Endothelial cell of umbilical vein (primary cell): Measurements from ENCODE around the gene DDX25. TPM values are rescaled to one million over a fixed set of nuclear protein-coding genes. Genes with fewer than 3 reads are reported as not detected.

Experiments
- BruUV-seq: library from RNA; stranded (reverse); fragments of 400-500 nt; replicated peaks from 2 replicates; lab custom pipeline; 2021; lab: Mats Ljungman, UMichigan
- CTCF ChIA-PET: fragments of 300-600, 350-600 bp; sonication (Branson Sonifier 250); formaldehyde crosslinking; loops from one replicate; lab custom pipeline; 2021; ENCODE audit warnings: antibody characterized with exemption, inconsistent platforms; lab: Charles Lee
- POLR2A ChIA-PET: fragments of 300-600, 350-600 bp; sonication (Branson Sonifier 250); formaldehyde crosslinking; loops from one replicate; lab custom pipeline; 2021; ENCODE audit warnings: antibody characterized with exemption, inconsistent platforms; lab: Charles Lee
- DNase-seq: peaks from one replicate; pipeline ENCODE4 v3.0.0-alpha.2; 2011; ENCODE audit warnings: low read depth, low spot score
- FAIRE-seq: peaks from 2 replicates; lab custom pipeline; 2011; peaks lifted over from hg19 to GRCh38; lab: Jason Lieb, UNC
- H2AFZ ChIP-seq: 2 replicates; pipeline ENCODE4 v1.6.0; 2012; ENCODE audit warnings: low read depth, low read length, control low read depth, inconsistent platforms
- H3K27ac ChIP-seq: 2 replicates; pipeline ENCODE4 v1.5.1; 2011; ENCODE audit warnings: low read depth, mild to moderate bottlenecking, control low read depth, low read length, moderate library complexity; ENCODE audit not compliant: insufficient read depth
- H3K27me3 ChIP-seq, 2 experiments: 2 replicates each; pipeline versions ENCODE4 v1.6.0 to v1.6.1; 2011; ENCODE audit warnings: low read length in 2 of 2, mixed read lengths in 1 of 2; ENCODE audit not compliant: control insufficient read depth in 2 of 2, insufficient read depth in 2 of 2
- H3K36me3 ChIP-seq, 2 experiments: 2 replicates in 1 of 2; 3 replicates in 1 of 2; pipeline ENCODE4 v1.5.1; 2011; ENCODE audit warnings: low read length in 2 of 2, mild to moderate bottlenecking in 1 of 2, moderate library complexity in 1 of 2; ENCODE audit not compliant: control insufficient read depth in 2 of 2, insufficient read depth in 2 of 2; ENCODE audit errors: extremely low read depth in 1 of 2
- H3K4me1 ChIP-seq: 3 replicates; pipeline ENCODE4 v1.5.1; 2011; ENCODE audit warnings: mild to moderate bottlenecking, low read length; ENCODE audit not compliant: control insufficient read depth, insufficient read depth; ENCODE audit errors: extremely low read depth
- H3K4me2 ChIP-seq: 2 replicates; pipeline ENCODE4 v1.6.1; 2011; ENCODE audit warnings: low read length, control low read depth, mixed read lengths; ENCODE audit not compliant: insufficient read depth
- H3K4me3 ChIP-seq, 3 experiments: fragments of 200-600 bp in 1 of 3; sonication (generic), shearing (Covaris generic) in 1 of 3; replicated peaks in 1 of 3; 2 replicates each; pipeline ENCODE4 v1.5.1; 2011 to 2016; ENCODE audit warnings: control low read depth in 3 of 3, low read length in 3 of 3, mild to moderate bottlenecking in 2 of 3, inconsistent platforms in 1 of 3, low read depth in 1 of 3, moderate library complexity in 1 of 3; ENCODE audit not compliant: insufficient read depth in 1 of 3
- H3K79me2 ChIP-seq: 2 replicates; pipeline ENCODE4 v1.6.0; 2012; ENCODE audit warnings: low read length, inconsistent platforms; ENCODE audit not compliant: control insufficient read depth, insufficient read depth
- H3K9ac ChIP-seq: replicated peaks from 2 replicates; pipeline ENCODE3; 2011; ENCODE audit warnings: low read length, control low read depth; ENCODE audit not compliant: insufficient read depth; ENCODE audit errors: extremely low read depth
- H3K9me1 ChIP-seq: replicated peaks from 3 replicates; pipeline ENCODE4 v1.6.0; 2011; ENCODE audit warnings: mild to moderate bottlenecking, low read length; ENCODE audit not compliant: control insufficient read depth, insufficient read depth; ENCODE audit errors: extremely low read depth
- H3K9me3 ChIP-seq: replicated peaks from 2 replicates; pipeline ENCODE4 v1.5.1; 2012; ENCODE audit warnings: low read length, inconsistent platforms; ENCODE audit not compliant: control insufficient read depth, insufficient read depth
- H4K20me1 ChIP-seq: replicated peaks from 2 replicates; pipeline ENCODE3; 2011; ENCODE audit warnings: mild to moderate bottlenecking, low read length; ENCODE audit not compliant: control insufficient read depth, insufficient read depth; ENCODE audit errors: extremely low read depth
- EZH2 ChIP-seq: IDR thresholded peaks from 2 replicates; pipeline ENCODE4 v1.6.1; 2012; ENCODE audit warnings: borderline replicate concordance, low read depth, mild to moderate bottlenecking, moderate library complexity, low read length, inconsistent platforms; ENCODE audit not compliant: severe bottlenecking
- FOS ChIP-seq: IDR thresholded peaks from 2 replicates; pipeline ENCODE4 v1.6.1; 2011; ENCODE audit warnings: mild to moderate bottlenecking, low read length, moderate library complexity, borderline replicate concordance; ENCODE audit not compliant: insufficient read depth
- GATA2 ChIP-seq: IDR thresholded peaks from 2 replicates; pipeline ENCODE4 v1.7.0; 2011; ENCODE audit warnings: low read depth, mild to moderate bottlenecking, moderate library complexity, mixed read lengths, low read length; ENCODE audit not compliant: insufficient read length, insufficient read depth
- JUN ChIP-seq: IDR thresholded peaks from 2 replicates; pipeline ENCODE4 v1.6.1; 2011; ENCODE audit warnings: borderline replicate concordance, low read depth; ENCODE audit not compliant: insufficient read length, insufficient read depth
- MYC ChIP-seq: IDR thresholded peaks from one replicate; pipeline ENCODE4 v1.6.1; 2011; ENCODE audit warnings: mild to moderate bottlenecking, low read depth, low read length
- POLR2AphosphoS5 ChIP-seq: IDR thresholded peaks from 2 replicates; pipeline ENCODE4 v1.6.1; 2012; ENCODE audit warnings: low read depth, mild to moderate bottlenecking, control low read depth, low read length, moderate library complexity; ENCODE audit not compliant: insufficient read depth
- dilution Hi-C: fragments of 300-500 bp; cut with MboI; formaldehyde crosslinking; loops from one replicate; pipeline ENCODE4 v1.15.0; 2019; ENCODE audit warnings: low sequenced_read_pairs; ENCODE audit not compliant: extremely low pct_ligation_motif_present
- intact Hi-C: fragments of 100-400 bp; cut with micrococcal nuclease; formaldehyde crosslinking; loops from one replicate; pipeline ENCODE4 v1.10.0; 2022
- polyA plus RNA-seq, 4 experiments: library from polyadenylated mRNA; depleted of rRNA in 3 of 4; stranded (reverse) in 3 of 4; unstranded in 1 of 4; fragments of >200 nt; gene quantifications; 2 replicates each; pipeline versions ENCODE4 v1.2.1 to v1.2.3, GENCODE V29; 2011 to 2012; ENCODE audit warnings: missing spikeins in 1 of 4
- total RNA-seq: library from RNA; stranded (reverse); gene quantifications from 2 replicates; pipeline ENCODE4 v1.2.3, GENCODE V29; 2021
- TF ChIP-seq, protein P1 (sequence below): IDR thresholded peaks from 2 replicates; pipeline ENCODE4 v1.6.1; 2011; ENCODE audit not compliant: insufficient read depth, insufficient read length
- TF ChIP-seq, protein P2 (sequence below), 2 donors: IDR thresholded peaks; 1 replicate in 1 of 2; 2 replicates in 1 of 2; pipeline ENCODE4 v1.5.1; 2011; ENCODE audit warnings: low read length in 2 of 2, mild to moderate bottlenecking in 2 of 2, moderate library complexity in 2 of 2, control low read depth in 1 of 2, inconsistent platforms in 1 of 2, low read depth in 1 of 2; ENCODE audit not compliant: insufficient read depth in 1 of 2; ENCODE audit errors: extremely low read depth in 1 of 2

Gene DDX25
- total and polyA plus RNA-seq, 2 donors (not counting 3 experiments of a cell fraction or from before 2014, with no cell fraction given), result not detected

- POLR2A ChIA-PET, result no interaction called here
- Histone ChIP-seq H3K4me1 (no peaks in the 10 kb centered on the region), H4K20me1 (no peaks in the 10 kb centered on the region), H3K27me3 (no peaks in the 10 kb centered on the region), H3K9me1 (no peaks in the 10 kb centered on the region), H2AFZ (no peak overlapping the region), H3K36me3 (no peaks in the 10 kb centered on the region), H3K9ac (no peak overlapping the region), H3K4me3 (no peak overlapping the region), H3K27ac (no peak overlapping the region), H3K4me2 (no peak overlapping the region), H3K9me3 (no peaks in the 10 kb centered on the region), H3K79me2 (no peaks in the 10 kb centered on the region)
- CTCF ChIA-PET, result no interaction called here
- TF ChIP-seq GATA2, result no peak
- TF ChIP-seq MYC, result no peak
- no peak for TF ChIP-seq POLR2AphosphoS5
- TF ChIP-seq JUN, result no peak
- TF ChIP-seq EZH2, result no peak
- BruUV-seq, result no TSS peak
- intact Hi-C loops (no loop called here), dilution Hi-C loops (no loop called here)
- FAIRE-seq (no peak), DNase-seq (no peak)
These were observed 63.2 kb downstream of the DDX25 start for GRCh38 chr11:125967515-125967914.

GRCh38 chr11:125968354-125968753, 64.0 kb downstream of the DDX25 start:
- CTCF ChIA-PET, result no interaction called here
- FAIRE-seq, result peak; percentile 55
- H4K20me1 ChIP-seq, result no peaks in the 10 kb centered on the region

More at GRCh38 chr11:125968354-125968753, 64.0 kb downstream of the DDX25 start:
- no peaks in the 10 kb centered on the region for H3K9me1 ChIP-seq
- H3K79me2 ChIP-seq, result no peaks in the 10 kb centered on the region
- no peak overlapping the region for H3K9ac ChIP-seq
- no peaks in the 10 kb centered on the region for H3K9me3 ChIP-seq
- POLR2A ChIA-PET, result no interaction called here
- no peaks in the 10 kb centered on the region for H3K4me1 ChIP-seq
- dilution Hi-C loops, result no loop called here
- H3K4me2 ChIP-seq, result no peak overlapping the region
- H3K27me3 ChIP-seq, result no peaks in the 10 kb centered on the region
- no peak overlapping the region for H2AFZ ChIP-seq
- TF ChIP-seq JUN (no peak), POLR2AphosphoS5 (no peak), EZH2 (no peak), FOS (no peak)
- TF ChIP-seq, protein P1, sequence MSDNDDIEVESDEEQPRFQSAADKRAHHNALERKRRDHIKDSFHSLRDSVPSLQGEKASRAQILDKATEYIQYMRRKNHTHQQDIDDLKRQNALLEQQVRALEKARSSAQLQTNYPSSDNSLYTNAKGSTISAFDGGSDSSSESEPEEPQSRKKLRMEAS, result no peak
- TF ChIP-seq, protein P2, sequence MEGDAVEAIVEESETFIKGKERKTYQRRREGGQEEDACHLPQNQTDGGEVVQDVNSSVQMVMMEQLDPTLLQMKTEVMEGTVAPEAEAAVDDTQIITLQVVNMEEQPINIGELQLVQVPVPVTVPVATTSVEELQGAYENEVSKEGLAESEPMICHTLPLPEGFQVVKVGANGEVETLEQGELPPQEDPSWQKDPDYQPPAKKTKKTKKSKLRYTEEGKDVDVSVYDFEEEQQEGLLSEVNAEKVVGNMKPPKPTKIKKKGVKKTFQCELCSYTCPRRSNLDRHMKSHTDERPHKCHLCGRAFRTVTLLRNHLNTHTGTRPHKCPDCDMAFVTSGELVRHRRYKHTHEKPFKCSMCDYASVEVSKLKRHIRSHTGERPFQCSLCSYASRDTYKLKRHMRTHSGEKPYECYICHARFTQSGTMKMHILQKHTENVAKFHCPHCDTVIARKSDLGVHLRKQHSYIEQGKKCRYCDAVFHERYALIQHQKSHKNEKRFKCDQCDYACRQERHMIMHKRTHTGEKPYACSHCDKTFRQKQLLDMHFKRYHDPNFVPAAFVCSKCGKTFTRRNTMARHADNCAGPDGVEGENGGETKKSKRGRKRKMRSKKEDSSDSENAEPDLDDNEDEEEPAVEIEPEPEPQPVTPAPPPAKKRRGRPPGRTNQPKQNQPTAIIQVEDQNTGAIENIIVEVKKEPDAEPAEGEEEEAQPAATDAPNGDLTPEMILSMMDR (IDR thresholded peaks at IDR 0.05; ENCODE audit: extremely low read depth in 1 of 2, insufficient read depth in 1 of 2, low read depth in 1 of 2, low read length in 2 of 2), result no peak
- BruUV-seq, result no TSS peak
- H3K36me3 ChIP-seq, result no peaks in the 10 kb centered on the region
- intact Hi-C loops, result no loop called here
- DNase-seq, result peak; percentile 44
- H3K27ac ChIP-seq, result no peak overlapping the region
- H3K4me3 ChIP-seq, result no peak overlapping the region
